Ovary (tissue), 9 donors: Measurements from ENCODE around the gene KIF21A. TPM values are rescaled to one million over a fixed set of nuclear protein-coding genes. Genes with fewer than 3 reads are reported as not detected.

ENCODE experiments used
- DNase-seq, 5 donors: peaks; one replicate each; pipeline ENCODE4 v3.0.0-alpha.2; 2019 to 2020
- H3K27ac ChIP-seq, 2 donors: fragments of 200-600 bp; one replicate each; pipeline versions ENCODE4 v1.5.1 to v1.8.0; 2019 to 2022
- H3K27me3 ChIP-seq: fragments of 200-600 bp; one replicate; pipeline ENCODE4 v1.8.0; 2022
- H3K36me3 ChIP-seq: fragments of 200-600 bp; sonication (generic); one replicate; pipeline ENCODE4 v1.5.1; 2019
- H3K4me1 ChIP-seq: one replicate; pipeline ENCODE4 v1.8.1; 2013; ENCODE audit warnings: mild to moderate bottlenecking, moderate library complexity; ENCODE audit not compliant: insufficient read depth
- H3K4me3 ChIP-seq: fragments of 200-600 bp; sonication (generic); one replicate; pipeline ENCODE4 v1.5.1; 2017
- H3K9me3 ChIP-seq, 2 donors: fragments of 200-600 bp in 1 of 2; sonication (generic) in 1 of 2; one replicate each; pipeline versions ENCODE4 v1.5.1 to v1.8.1; 2013 to 2019; ENCODE audit warnings: mild to moderate bottlenecking in 1 of 2, moderate library complexity in 1 of 2
- CTCF ChIP-seq, 3 donors: fragments of 450-650 bp in 2 of 3; fragments of 200-600 bp in 1 of 3; IDR thresholded peaks; one replicate each; pipeline versions ENCODE4 v1.5.1 to v1.8.0; 2016 to 2022; ENCODE audit warnings: antibody characterized with exemption in 3 of 3, mild to moderate bottlenecking in 1 of 3
- EP300 ChIP-seq: sonication (generic); formaldehyde crosslinking; IDR thresholded peaks from one replicate; pipeline ENCODE4 v1.6.1; 2017; ENCODE audit warnings: antibody characterized with exemption
- POLR2A ChIP-seq: fragments of 450-650 bp; IDR thresholded peaks from one replicate; pipeline ENCODE4 v1.6.1; 2017; ENCODE audit warnings: antibody characterized with exemption, mild to moderate bottlenecking, moderate library complexity
- WGBS, 3 donors: extraction: QIAGEN DNeasy Blood & Tissue Kit in 1 of 3; methylation state at CpG; one replicate each; pipeline versions ENCODE4 v1.1.5 to v1.1.7; 2013 to 2017; 5-methylcytosine and 5-hydroxymethylcytosine counted together
- intact Hi-C, 4 donors: fragments of 100-400 bp; cut with DNase I; formaldehyde crosslinking; loops; one replicate each; pipeline versions ENCODE4 v1.11.0 to v1.15.1; 2022 to 2023
- polyA plus RNA-seq, 2 donors: library from polyadenylated mRNA; stranded (reverse); fragments of 200-250 nt in 1 of 2; fragments of 350-450 nt in 1 of 2; fragmentation: Illumina TruSeq in 1 of 2; extraction: RNeasy Lipid Tissue Mini Kit (QIAGEN cat#74804) in 1 of 2; gene quantifications; one replicate each; pipeline ENCODE4 v1.2.3, GENCODE V29; 2013 to 2014
- total RNA-seq, 7 donors: library from RNA; depleted of rRNA in 2 of 7; stranded (reverse); fragments of >200 nt in 2 of 7; fragmentation: NEBNext Ultra II Directional in 3 of 7; extraction: Animal tissue kit (Norgen Biotek cat#: 25700) in 3 of 7; gene quantifications; one replicate each; pipeline versions ENCODE4 v1.1.0 to v1.2.4, GENCODE V29; 2016 to 2023
- donor health status: DM: no; HTN: no; CAD: no; lungs with moderate emphysema.
- donor health status: DM: no; HTN: no; CAD: no.
- donor health status: Bipolar disorder and iron deficiency.
- donor health status: DM: yes; HTN: yes; CAD: no.
- donor health status: DM: no; HTN: no; CAD: no.
- donor health status: DM: yes; HTN: yes; CAD: no.

Gene KIF21A
- total and polyA plus RNA-seq, 9 donors, result 3.6 to 43.3 (median 11.8) TPM

- no peaks in the 10 kb centered on the region for H3K9me3 ChIP-seq
- no peaks in the 10 kb centered on the region for H3K27me3 ChIP-seq
- H3K36me3 ChIP-seq, result no peaks in the 10 kb centered on the region
- no peak for TF ChIP-seq POLR2A
- no peak for TF ChIP-seq EP300
- no peak for TF ChIP-seq CTCF (IDR thresholded peaks at IDR 0.05)
- no peak overlapping the region for H3K4me3 ChIP-seq
- no peak for DNase-seq
- 45 to 54% (median 47%) methylated on average over 4 of the region's 4 CpGs for WGBS, 3 donors
- H3K4me1 ChIP-seq, result no peaks in the 10 kb centered on the region
- intact Hi-C loops, result no loop called here
- H3K27ac ChIP-seq, result no peak overlapping the region
Observed at GRCh38 chr12:39287409-39287808, 155.5 kb downstream of the KIF21A start.

- no peaks in the 10 kb centered on the region for H3K4me1 ChIP-seq
- H3K4me3 ChIP-seq, result no peak overlapping the region
- DNase-seq, result no peak
- TF ChIP-seq POLR2A (no peak), EP300 (no peak), CTCF (IDR thresholded peaks at IDR 0.05) (no peak)
- H3K27ac ChIP-seq, result no peak overlapping the region
- no peaks in the 10 kb centered on the region for H3K9me3 ChIP-seq
- H3K36me3 ChIP-seq, result no peaks in the 10 kb centered on the region
- intact Hi-C loops, result no loop called here
- H3K27me3 ChIP-seq, result no peaks in the 10 kb centered on the region
Observed at GRCh38 chr12:39278426-39278825, 164.5 kb downstream of the KIF21A start.

- no peak overlapping the region for H3K4me3 ChIP-seq
- DNase-seq, result no peak
- WGBS, 3 donors, result 87 to 97% (median 88%) methylated on average over 1 of the region's 1 CpG
- no peaks in the 10 kb centered on the region for H3K27me3 ChIP-seq
- no peak overlapping the region for H3K27ac ChIP-seq
- no peaks in the 10 kb centered on the region for H3K4me1 ChIP-seq
- no peaks in the 10 kb centered on the region for H3K36me3 ChIP-seq
- TF ChIP-seq EP300, result no peak
- TF ChIP-seq CTCF (IDR thresholded peaks at IDR 0.05), result no peak
- no peak for TF ChIP-seq POLR2A
- intact Hi-C loops, result no loop called here
- H3K9me3 ChIP-seq, result no peaks in the 10 kb centered on the region
Observed at GRCh38 chr12:39277416-39277815, 165.5 kb downstream of the KIF21A start.

- no peak for DNase-seq
- 70 to 74% (median 74%) methylated on average over 3 of the region's 3 CpGs for WGBS, 3 donors
- intact Hi-C loops, result no loop called here
- Histone ChIP-seq H3K4me3 (no peak overlapping the region), H3K36me3 (no peaks in the 10 kb centered on the region), H3K27ac (no peak overlapping the region), H3K4me1 (no peaks in the 10 kb centered on the region), H3K27me3 (no peaks in the 10 kb centered on the region), H3K9me3 (no peaks in the 10 kb centered on the region)
- TF ChIP-seq CTCF (IDR thresholded peaks at IDR 0.05), result no peak
- TF ChIP-seq POLR2A, result no peak
- TF ChIP-seq EP300, result no peak
Observed at GRCh38 chr12:39275846-39276245, 167.1 kb downstream of the KIF21A start.
